ENCODE measurements around the gene CIAO1. TPM values are rescaled to one million over a fixed set of nuclear protein-coding genes. Genes with fewer than 3 reads are reported as not detected.

The CIAO1 gene
- total and polyA plus RNA-seq, 2 of the 13 experiments (the other 11 are each of a cell fraction or from before 2014, with no cell fraction given) = 99.3 to 120 TPM

GRCh38 chr2:96305091-96305978 lies 39.3 kb downstream of the CIAO1 start, which contains the start of gene SNRNP200 (continued):
- peak; percentile 94 for TF ChIP-seq ZBTB40 (IDR thresholded peaks at IDR 0.05)
- TF ChIP-seq ZBTB40 (CRISPR knock-in tag; IDR thresholded peaks at IDR 0.05) = peak; percentile 91
- TF ChIP-seq KLF15 (CRISPR knock-in tag; IDR thresholded peaks at IDR 0.05; ENCODE audit: borderline replicate concordance) = peak; percentile 93
- TF ChIP-seq ARID3A (IDR thresholded peaks at IDR 0.05; ENCODE audit: low read depth, low read length) = no peak
- peak; percentile 97 for TF ChIP-seq NRL (CRISPR knock-in tag; IDR thresholded peaks at IDR 0.05; ENCODE audit: borderline replicate concordance)
- no peak for TF ChIP-seq ZNF589 (CRISPR knock-in tag; conservative IDR thresholded peaks at IDR 0.05)
- TF ChIP-seq ZSCAN5A (CRISPR knock-in tag; IDR thresholded peaks at IDR 0.05; ENCODE audit: borderline replicate concordance) = 0 out of 2 replicates have a peak, but pooled peaks have one; percentile 7
- TF ChIP-seq ZNF770 (CRISPR knock-in tag; IDR thresholded peaks at IDR 0.05) = 0 out of 2 replicates have a peak, but pooled peaks have one; percentile 42
- peak; percentile 70; the same call in 1 of the 2 replicates for TF ChIP-seq FOXJ3 (CRISPR knock-in tag; IDR thresholded peaks at IDR 0.05; ENCODE audit: borderline replicate concordance)
- no peak for TF ChIP-seq CBFB (CRISPR knock-in tag; IDR thresholded peaks at IDR 0.05)

Data from HepG2 (cell line).